Adrenal gland (tissue), 5 donors: ENCODE results near the gene ZNF559.

Experiments used
- CTCF ChIP-seq, 6 experiments: fragments of 450-650 bp in 4 of 6; fragments of 200-600 bp in 2 of 6; sonication (generic) in 1 of 6; IDR thresholded peaks; 1 replicate in 5 of 6; 2 replicates in 1 of 6; pipeline versions ENCODE4 v1.5.1 to v1.8.0; 2016 to 2021; ENCODE audit warnings: antibody characterized with exemption in 6 of 6, mild to moderate bottlenecking in 2 of 6, moderate library complexity in 1 of 6
- POLR2A ChIP-seq, 2 donors: fragments of 450-650 bp; IDR thresholded peaks; one replicate each; pipeline ENCODE4 v1.6.1; 2017; ENCODE audit warnings: antibody characterized with exemption in 2 of 2, mild to moderate bottlenecking in 2 of 2, moderate library complexity in 1 of 2
- donor health status: DM: no; HTN: no; CAD: no.

GRCh38 chr19:9296336-9296735, 27.6 kb upstream of the ZNF559 start:
- no peak for TF ChIP-seq CTCF (IDR thresholded peaks at IDR 0.05)
- no peak for TF ChIP-seq POLR2A (IDR thresholded peaks at IDR 0.05)
